EL (cell line): ENCODE results near the gene SYT9.
A peak's percentile ranks its signal among the peaks of the same experiment; 100 is the strongest.

Experiments used
- DNase-seq: peaks from one replicate; pipeline ENCODE4 v3.0.0-alpha.2; 2016

SYT9 gene

DNA sequence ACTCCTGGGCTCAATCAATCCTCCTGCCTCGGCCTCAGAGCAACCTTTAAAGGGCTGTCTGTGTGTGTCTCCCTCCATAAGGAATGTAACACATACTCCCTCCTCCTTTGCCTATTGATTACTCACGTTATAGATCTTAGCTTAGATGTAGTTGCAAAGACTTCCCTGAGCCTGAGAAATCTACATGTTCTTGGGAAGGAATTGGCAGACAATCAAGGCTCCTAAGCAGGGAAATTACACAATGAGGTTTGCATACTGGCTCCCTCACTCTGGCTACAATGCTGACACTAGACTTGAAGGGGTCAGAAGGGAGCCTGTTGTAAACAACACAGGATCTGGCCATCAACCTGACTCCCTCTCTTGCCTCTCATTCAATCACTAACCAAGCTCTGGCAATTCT lies 228.4 kb downstream of the SYT9 start:
- peak; percentile 8 for DNase-seq

DNA sequence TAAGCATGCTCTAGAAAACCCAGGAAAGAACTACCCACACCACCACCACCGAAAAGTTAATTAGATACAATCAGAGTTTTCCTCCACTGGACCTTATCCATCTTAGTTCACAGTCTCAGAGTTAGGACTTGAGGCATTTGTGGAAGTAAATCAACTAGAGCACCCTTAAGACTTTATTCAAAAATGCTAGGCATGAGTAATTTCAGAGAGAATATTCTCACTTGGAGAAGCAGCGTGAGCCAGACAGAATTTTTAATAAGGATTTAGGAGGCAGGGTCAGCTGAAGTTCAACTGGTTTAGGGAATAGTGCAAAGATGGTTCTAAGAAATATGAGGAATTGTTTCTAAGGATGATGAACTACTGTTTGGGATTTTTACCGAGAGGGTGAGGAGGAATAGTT lies 232.4 kb downstream of the SYT9 start:
- no peak for DNase-seq

DNA sequence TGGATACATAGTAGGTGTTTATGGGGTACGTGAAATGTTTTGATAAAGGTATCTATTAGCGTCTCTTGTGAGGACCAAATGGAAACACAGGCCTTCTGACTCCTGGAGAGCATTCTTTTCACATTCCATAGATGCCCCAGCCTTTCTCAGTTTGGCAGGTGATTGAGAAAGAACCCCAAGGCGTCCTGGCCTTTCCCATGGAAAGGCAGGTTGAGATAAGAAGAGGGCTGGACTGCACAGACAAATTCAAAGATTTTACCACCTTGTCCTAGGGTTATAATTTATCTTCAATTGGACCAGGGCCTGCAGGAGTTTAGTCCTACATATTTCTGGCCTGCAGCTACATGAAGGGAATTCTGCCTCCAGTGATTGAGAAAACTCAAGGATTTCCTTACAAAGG lies 232.9 kb downstream of the SYT9 start:
- peak; percentile 4 for DNase-seq

DNA sequence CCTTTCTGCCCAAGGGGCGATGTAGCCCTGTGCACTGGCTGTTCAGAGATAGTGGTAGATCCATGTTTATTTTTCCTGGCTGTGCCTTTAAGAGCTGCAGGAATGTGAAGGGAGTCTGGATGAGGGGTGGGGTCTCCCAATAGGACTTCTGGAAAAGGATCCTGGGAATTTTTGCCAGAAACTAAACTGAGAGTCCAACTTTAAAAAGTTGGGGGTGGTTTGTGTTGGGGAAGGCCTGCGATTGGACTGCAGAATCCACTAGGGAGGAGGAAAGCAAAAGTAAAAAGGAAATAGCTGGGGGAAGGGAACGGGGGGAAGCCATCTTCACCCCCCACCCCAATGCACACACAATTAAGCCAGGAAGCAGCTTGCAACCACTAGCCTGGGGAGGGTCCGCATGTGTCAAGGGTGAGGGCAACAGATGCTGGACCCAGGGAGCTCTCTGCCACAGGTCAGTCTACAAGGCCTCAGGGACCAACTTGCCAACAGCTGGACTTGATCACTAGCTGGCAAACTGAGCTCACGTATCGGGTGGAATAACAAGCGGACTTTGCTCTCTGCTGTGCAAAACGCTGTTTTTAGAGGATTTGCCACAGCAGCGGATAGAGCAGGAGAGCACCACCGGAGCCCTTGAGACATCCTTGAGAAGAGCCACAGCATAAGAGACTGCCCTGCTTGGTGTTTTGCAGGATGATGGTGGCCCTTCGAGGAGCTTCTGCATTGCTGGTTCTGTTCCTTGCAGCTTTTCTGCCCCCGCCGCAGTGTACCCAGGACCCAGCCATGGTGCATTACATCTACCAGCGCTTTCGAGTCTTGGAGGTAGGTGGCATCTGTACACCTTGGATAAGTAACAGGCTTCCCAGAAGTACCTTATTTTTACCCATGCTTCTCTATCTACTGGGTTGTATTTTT lies 233.7 kb downstream of the SYT9 start, which contains the start of gene OLFML1:
TSS of gene OLFML1 (plus strand) at position 321 of the 912 bp plus-strand sequence. CDS start at position 691, 370 bp downstream.
- DNase-seq, result no peak

DNA sequence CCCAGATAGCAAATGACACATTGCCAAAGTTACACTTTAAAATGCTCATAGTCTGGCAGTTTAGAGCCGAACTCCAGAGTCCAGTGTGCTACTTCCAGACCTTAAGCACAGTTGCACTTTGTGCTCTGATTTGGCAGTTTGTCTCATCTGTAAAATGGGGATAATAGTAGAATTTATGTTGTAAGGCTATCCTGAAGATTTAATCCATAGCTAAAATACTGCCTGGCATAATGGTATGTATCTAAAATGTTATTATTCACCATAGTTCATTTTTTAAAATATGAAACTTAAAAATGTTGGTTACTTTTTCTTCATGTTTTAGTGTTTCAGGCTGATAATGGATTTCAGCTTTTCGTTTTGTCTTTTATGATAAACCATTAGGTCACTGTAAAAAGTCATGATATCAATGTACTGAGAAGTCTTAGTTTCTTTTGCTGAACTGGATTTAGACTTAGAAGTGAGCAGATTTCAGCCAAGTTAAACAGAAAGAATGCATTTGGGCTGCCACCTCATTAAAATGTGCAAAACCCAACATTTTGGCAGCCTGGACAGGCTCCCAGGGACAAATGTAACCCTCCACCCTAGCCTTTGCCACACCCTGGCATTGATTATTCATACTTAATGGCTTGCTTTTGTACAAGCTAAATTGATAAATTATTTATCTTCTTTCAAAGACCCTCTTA lies 234.5 kb downstream of the SYT9 start:
- DNase-seq, result no peak

DNA sequence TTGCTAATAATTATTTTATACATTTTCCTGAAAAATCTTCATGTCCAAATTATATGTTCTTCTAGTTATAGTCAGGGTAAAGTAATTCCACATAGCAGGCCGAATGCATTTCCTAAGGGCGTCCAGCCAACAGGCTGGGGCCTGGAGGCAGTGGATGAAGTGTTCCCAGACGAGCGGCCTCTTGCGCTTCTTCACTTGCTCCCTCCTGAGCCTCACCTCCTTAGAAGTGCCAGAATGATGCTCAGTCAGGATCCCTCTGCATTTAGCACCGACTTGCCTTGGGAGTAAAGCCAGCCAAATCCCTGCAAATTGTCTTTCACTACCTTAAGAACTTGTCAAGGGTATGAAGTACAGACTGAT lies 235.1 kb downstream of the SYT9 start:
- no peak for DNase-seq

DNA sequence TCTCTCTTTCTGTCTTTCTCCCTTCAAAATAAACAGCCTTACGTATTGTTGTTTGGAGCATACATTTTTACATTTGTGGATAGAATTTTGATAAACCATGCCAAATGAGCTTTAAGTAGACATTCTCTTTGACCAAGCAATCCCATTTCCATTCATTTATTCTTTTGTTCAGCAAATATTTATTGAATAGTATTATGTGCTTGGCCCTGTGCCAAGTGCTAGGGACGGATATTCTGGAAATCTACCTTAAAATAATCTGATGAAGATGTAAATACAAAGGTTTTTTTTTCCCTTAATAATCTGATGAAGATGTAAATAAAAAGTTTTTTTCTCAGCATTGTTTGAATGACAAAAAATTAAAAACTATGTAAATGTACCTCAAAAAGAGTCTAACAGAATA lies 235.7 kb downstream of the SYT9 start:
- no peak for DNase-seq

DNA sequence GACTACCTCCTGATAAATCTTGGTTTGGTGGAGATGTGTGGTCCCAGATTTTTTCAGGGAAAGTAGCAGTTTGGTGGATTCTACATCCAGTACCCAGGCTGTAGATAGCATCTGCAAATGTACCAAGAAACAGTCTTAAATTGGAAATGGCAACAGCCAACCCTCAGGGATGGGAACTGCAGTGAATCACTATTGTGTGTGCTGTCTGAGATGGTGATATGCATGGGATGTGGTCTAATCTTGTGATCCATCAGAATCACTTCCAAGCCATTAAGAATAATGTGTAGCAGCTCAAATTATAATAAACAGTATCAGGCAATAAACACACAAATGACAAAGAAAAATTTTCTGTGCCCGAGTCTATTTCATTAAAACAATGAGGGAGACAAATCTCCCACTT lies 237.0 kb downstream of the SYT9 start:
- DNase-seq, result peak; percentile 3

DNA sequence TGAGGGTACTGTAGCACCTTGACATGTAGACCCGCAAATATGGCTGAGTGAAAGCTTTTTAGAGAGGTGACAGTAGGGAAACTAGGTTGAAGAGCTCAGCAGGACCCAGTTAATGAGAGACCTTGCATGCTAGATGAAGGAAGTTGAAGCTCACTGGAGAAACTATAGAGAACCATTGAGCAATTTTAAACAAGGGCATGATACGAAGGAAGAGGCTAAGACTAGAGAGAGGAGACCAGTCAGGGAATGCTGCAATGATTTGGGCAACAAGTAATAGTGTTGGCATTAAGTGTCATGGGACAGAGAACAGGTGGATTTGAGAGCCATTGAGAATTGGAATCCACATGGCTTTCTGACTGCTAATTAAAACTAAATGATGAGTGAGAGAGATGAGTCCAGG lies 237.7 kb downstream of the SYT9 start:
- peak; percentile 8 for DNase-seq

DNA sequence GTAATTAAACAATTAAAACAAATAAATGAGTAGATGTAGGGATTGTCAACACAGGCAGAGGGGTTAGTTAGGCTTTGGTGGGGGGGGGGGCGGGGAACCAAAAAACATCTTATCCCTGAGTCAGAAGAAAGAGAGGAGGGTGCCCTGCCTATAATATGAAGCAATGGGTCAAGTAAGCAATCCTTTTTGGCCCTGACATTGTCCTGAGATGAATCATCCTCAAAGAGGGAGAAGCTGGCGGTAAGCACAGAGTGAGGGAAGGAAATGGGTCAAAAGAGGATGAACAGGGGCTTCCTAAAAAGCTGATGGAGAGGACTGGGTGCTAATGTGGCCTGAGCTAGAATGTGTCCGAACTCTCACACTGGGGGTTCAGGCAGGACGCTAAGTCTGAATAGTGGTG lies 238.3 kb downstream of the SYT9 start:
- DNase-seq, result peak; percentile 91

DNA sequence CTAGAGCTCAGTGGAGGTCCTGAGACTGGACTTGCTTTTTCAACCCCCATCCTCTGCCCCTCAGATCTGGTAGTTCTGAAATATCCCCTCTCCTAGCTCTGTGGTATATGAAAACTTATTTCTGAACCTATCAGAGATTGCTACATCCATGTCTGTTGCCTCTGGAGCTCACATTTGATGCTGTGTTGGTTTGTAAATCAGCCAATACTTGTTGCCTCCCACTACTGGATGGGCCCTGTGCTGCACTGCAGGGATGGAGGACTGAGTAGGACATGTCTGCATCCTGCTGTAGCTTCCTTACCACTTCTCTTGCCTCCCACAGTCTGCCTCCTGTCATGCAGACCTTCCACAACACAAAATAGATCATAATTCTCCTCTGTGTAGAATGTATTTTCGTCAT lies 238.8 kb downstream of the SYT9 start:
- DNase-seq, result peak; percentile 18

DNA sequence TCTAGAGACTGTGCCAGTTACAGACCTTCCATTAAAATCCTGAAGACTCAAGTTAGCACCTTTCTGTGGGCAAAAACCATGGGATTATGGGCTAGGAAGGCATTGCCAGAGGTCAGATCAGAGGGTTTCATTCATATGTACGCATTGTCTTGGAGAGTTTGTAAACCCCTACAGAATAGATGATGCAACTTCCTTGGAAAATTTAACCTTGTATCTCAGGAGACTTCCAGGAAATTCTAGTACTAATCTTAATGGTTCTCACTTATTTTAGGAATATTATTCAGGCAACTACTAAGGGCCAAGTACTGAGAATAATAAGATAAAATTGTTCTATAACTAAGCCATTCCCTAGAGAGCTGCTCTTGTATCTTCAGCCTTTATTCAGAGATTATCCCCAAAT lies 240.5 kb downstream of the SYT9 start:
- no peak for DNase-seq

DNA sequence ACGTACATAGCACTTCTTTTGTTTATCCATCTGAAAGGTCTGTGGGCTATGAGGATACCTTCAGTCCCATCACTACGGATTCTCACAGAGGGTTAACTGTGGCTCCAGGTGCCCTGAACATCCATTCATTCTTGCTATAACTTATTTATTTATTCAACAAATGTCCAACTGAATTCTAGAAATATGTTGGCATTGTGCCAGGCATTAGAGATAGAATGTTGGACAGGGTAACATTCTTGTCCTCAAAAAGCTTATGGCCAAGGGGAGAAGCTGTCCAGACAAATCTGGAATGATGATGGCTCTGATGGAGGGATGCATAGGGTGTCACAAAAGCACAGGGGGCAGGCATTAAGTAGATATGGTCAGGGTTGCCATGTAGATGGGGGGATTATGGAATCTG lies 242.0 kb downstream of the SYT9 start:
- DNase-seq, result no peak

DNA sequence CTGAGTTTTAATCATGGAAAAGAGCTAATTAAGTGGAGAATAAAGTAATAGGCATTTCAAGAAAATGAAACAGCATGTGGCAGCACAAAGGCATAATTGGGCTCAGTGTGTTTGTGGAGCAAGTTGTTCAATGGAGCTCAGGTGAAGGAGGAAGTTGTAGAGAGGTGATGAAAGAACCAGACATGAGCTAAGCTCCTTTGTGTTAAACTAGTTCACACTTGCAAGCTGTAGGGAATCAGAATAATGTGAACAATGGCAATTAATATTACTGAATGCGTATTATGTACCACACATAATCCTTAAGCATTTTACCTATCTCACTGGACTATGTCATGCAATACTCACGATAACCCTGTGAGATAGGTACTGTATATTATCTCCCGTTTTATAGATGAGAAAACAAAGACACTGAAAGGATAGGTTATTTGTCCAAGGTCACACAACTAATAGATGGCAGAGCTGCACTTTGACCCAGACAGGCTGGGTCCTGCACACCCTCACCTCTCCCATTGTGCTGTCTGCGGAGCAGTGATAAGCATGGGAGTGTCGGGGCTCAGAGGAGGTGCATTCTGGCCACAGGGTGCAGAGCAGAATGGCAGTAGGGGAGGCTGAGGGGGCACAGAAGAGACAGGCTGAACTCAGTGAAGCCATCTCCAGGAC lies 242.5 kb downstream of the SYT9 start:
- no peak for DNase-seq

DNA sequence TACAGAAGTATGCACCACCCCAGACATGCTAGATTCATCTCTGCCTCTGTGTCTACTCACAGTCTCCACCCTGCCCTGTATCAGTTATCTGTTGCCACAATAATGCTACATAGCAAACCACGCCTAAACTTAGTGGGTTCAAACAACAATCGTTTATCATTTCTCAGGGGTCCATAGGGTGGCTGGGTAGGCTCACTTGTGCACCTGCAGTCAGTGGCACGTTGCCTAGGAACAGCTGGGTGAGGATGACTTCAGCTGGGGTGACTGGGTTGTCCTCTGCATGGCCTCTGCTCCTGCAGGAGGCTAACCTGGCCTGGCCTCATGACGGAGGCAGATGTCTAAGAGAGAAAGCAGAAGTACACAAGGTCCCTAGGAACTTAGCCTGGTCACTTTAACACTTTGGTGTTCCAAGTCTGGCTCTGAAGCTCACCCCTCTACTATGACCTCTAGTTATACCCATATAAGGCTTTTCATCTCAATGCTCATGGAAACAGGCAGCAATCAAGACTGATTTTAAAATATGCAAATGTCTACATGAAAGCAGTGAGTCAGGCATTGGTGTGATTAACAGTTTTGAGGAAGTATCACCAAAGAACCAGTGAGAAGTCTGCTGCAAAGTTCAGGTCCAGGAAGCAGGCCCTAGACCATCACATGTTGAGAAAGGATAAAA lies 244.3 kb downstream of the SYT9 start:
- DNase-seq, result no peak

DNA sequence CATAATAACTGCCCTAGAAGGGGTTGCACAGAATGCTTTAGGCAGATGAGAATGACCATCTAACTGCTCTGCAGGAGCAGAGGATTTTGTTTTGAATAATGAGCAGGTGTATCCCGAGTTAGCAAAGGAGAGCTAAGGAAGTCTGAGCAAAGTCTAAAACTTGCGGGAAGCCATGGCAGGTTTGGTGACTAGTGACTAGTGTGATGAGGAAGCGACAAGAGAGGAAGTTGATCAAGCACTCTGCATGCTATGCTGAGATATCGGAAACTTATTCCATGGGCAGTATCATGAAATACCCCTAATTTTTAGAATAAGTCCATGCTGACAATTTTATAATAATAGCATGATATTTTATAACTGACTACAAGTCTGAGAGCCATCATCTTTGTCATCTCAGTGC lies 246.5 kb downstream of the SYT9 start:
- DNase-seq, result no peak

DNA sequence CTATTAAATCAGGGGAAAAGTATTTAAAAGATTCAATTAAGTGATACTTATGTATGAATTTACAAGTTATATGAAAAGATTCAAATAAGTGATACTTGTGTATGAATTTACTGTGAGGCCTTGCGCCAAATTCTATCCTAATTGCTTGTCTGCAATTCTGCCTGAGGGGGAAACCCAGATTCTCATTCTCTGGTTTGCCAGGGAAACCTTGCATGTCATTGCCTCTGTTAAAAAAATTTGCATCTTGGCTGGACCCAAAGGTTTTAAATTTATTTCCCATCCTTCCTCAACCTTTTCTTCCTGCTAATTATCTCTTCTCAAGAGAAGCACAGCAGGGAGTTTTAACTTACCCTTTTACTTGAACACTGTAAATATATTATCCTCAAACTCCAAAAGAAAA lies 247.4 kb downstream of the SYT9 start:
- DNase-seq, result peak; percentile 4

DNA sequence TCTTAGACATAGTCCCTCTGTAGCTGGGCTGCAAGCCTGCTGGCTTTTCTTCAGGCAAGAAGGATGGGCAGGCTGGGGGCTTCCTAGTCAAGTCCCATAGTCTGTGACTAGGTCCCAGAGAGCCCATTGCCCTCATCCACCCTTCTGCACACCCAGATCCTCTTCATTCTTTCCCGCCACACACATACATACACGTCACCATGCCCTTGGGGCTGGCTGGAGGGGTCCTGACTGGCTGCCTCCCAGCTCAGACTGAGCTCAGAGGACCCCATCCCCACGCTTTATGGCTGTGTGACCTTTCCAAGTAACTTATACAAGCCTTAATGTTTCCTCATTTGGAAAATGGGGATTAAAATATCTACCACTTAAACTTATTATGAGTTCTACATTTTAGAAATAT lies 248.5 kb downstream of the SYT9 start:
- no peak for DNase-seq

DNA sequence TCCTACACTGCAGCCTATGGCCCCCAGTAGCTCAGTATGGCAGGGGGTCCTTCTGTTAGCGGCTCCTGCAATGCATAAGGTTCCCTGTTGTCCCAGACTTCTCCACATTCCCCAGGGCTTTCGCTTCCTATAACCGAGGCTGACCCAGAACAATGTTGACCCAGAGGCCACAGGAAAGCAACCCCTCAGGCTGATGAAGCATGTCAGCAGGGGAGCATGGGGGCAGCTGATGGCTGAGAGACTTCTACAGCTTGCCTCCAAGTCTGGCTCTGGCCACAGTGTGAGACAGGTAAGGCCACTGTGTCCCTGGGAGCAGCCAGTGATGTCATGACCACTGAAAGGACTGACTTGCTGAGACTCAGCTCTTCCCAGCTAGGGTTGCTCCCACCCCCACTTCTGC lies 249.5 kb downstream of the SYT9 start:
- no peak for DNase-seq

DNA sequence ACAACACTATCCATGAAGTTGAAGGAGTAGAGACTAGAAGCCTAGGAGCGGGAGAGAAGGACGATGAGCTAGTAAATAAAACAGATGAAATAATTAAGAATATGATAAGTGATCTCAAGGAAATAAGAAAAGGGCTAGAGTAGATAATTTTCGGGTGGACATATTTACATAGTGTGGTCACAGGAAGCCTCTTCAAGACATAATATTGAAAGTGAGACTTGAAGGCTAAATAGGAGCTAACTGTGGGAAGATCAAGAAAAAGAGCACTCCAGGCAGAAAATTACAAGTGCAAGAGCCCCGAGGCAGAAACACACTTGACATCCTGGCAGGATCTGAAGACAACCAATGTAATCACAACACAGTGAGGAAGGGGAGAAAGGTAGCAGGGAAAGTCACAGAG lies 250.2 kb downstream of the SYT9 start:
- DNase-seq, result no peak

DNA sequence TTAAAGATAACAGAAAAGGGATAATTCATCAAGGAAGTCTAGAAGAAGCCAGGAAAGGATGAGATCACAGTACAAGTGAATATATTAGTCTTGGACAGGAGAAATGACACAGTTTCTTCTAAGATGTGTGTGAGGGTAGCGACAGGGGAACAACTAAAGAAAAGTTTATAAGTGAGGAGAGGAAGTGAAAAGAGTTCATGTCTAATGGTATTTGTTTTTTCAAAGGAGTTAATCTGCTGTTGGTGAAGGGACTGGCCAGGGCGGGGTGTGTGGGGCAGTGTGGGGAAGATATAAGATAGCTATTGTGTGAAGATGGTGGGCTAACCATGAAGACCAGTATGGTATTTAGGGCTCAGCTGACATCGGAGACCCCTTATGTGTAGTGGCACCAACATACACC lies 254.5 kb downstream of the SYT9 start:
- no peak for DNase-seq

DNA sequence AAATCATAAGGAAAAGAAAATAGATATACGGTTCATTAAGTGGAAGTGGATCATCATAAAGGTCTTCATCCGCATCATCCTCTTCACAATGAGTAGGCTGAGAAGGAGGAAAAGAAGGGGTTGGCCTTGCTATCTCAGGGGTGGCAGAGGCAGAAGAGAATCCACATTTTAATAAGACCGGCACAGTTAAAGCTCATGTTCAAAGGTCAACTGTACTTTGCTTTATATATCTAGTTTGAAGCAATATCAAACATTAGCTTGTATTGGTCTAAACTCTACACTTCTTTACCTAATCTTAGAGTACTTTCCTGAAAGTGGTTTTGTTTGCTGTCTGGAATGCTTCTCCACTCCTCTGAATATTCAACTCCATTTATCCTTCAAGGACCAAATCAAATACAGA lies 256.4 kb downstream of the SYT9 start:
- DNase-seq, result no peak

DNA sequence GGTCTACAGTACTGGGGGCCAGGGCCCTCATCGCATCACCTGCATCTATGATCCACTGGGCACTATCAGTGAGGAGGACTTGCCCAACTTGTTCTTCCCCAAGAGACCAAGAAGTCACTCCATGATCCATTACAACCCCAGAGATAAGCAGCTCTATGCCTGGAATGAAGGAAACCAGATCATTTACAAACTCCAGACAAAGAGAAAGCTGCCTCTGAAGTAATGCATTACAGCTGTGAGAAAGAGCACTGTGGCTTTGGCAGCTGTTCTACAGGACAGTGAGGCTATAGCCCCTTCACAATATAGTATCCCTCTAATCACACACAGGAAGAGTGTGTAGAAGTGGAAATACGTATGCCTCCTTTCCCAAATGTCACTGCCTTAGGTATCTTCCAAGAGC lies 258.3 kb downstream of the SYT9 start:
- no peak for DNase-seq
